BJ (cell line): Measurements from ENCODE around the gene ANAPC7. TPM values are rescaled to one million over a fixed set of nuclear protein-coding genes. Genes with fewer than 3 reads are reported as not detected.
"Not testable (repeated sequence)": the region's sequence is repeated elsewhere in the genome, so short reads cannot be mapped to it uniquely, and the experiment has no call there.

ENCODE experiments used
- CTCF ChIA-PET: fragments of 350-600 bp; formaldehyde crosslinking; extraction: SDS; loops from one replicate; lab custom pipeline; 2021; ENCODE audit warnings: antibody characterized with exemption, inconsistent platforms; lab: Yijun Ruan, JAX
- POLR2A ChIA-PET: fragments of 300-600 bp; sonication (Branson Sonifier 250); formaldehyde crosslinking; extraction: SDS; loops from one replicate; lab custom pipeline; 2021; ENCODE audit warnings: antibody characterized with exemption; lab: Charles Lee
- DNase-seq: peaks from one replicate; pipeline ENCODE4 v3.0.0-alpha.2; 2011; ENCODE audit warnings: low read depth
- H3K27me3 ChIP-seq: 2 replicates; pipeline ENCODE4 v1.6.0; 2011; ENCODE audit warnings: low read length; ENCODE audit not compliant: control insufficient read depth, insufficient read depth
- H3K36me3 ChIP-seq: 2 replicates; pipeline ENCODE4 v1.5.1; 2011; ENCODE audit warnings: low read length; ENCODE audit not compliant: control insufficient read depth, insufficient read depth
- H3K4me3 ChIP-seq: 2 replicates; pipeline ENCODE4 v1.5.1; 2011; ENCODE audit warnings: low read depth, mild to moderate bottlenecking, control low read depth, low read length
- CTCF ChIP-seq: IDR thresholded peaks from 2 replicates; pipeline ENCODE4 v1.5.1; 2011; ENCODE audit warnings: low read depth, mild to moderate bottlenecking, control low read depth, inconsistent platforms, low read length, moderate library complexity; ENCODE audit not compliant: insufficient read depth
- polyA plus RNA-seq: library from polyadenylated mRNA; depleted of rRNA; stranded (reverse); fragments of >200 nt; gene quantifications from 2 replicates; pipeline ENCODE4 v1.2.3, GENCODE V29; 2011

Gene ANAPC7
- polyA plus RNA-seq, 1 experiment, result 32.6 TPM

GRCh38 chr12:110361216-110361615 lies 42.3 kb downstream of the ANAPC7 start:
- TF ChIP-seq CTCF, result no peak
- no peaks in the 10 kb centered on the region for H3K36me3 ChIP-seq
- H3K4me3 ChIP-seq, result no peak overlapping the region
- ChIA-PET CTCF (interaction anchor here (1.3 kb wide), 1 partner anchor 12 kb away, joined by 4 read pairs; no protein-coding TSS in a partner anchor), POLR2A (no interaction called here)
- no peaks in the 10 kb centered on the region for H3K27me3 ChIP-seq
- no peak for DNase-seq

GRCh38 chr12:110358384-110359097 lies 45.0 kb downstream of the ANAPC7 start:
- H3K36me3 ChIP-seq, POLR2A ChIA-PET, H3K4me3 ChIP-seq, H3K27me3 ChIP-seq, DNase-seq: not testable (repeated sequence)
- CTCF ChIA-PET, result interaction anchor here (0.7 to 3.7 kb wide), 10 partner anchors 9 to 494 kb away, joined by 3 to 15 read pairs (median 4); no protein-coding TSS in a partner anchor
- TF ChIP-seq CTCF, result peak; percentile 38

- no peaks in the 10 kb centered on the region for H3K27me3 ChIP-seq
- ChIA-PET POLR2A (no interaction called here), CTCF (no interaction called here)
- peaks cover 6% of the 10 kb centered on the region for H3K36me3 ChIP-seq
- no peak overlapping the region for H3K4me3 ChIP-seq
- DNase-seq, result no peak
- peak; percentile 52 for TF ChIP-seq CTCF
Observed at GRCh38 chr12:110355073-110355472, 48.4 kb downstream of the ANAPC7 start.

GRCh38 chr12:110354172-110354780 lies 49.2 kb downstream of the ANAPC7 start:
- TF ChIP-seq CTCF, result no peak
- CTCF ChIA-PET, result interaction anchor here (1.0 to 1.5 kb wide), 2 partner anchors 11 to 247 kb away, joined by 3 read pairs; no protein-coding TSS in a partner anchor
- POLR2A ChIA-PET, result no interaction called here
- no peak for DNase-seq
- Histone ChIP-seq H3K27me3 (no peaks in the 10 kb centered on the region), H3K4me3 (no peak overlapping the region), H3K36me3 (peaks cover 13% of the 10 kb centered on the region)

GRCh38 chr12:110353211-110353965 lies 50.1 kb downstream of the ANAPC7 start:
- no peak overlapping the region for H3K4me3 ChIP-seq
- ChIA-PET POLR2A (no interaction called here), CTCF (interaction anchor here (0.7 to 1.5 kb wide), 4 partner anchors 12 to 248 kb away, joined by 3 read pairs; no protein-coding TSS in a partner anchor)
- no peak for TF ChIP-seq CTCF
- H3K27me3 ChIP-seq, result no peaks in the 10 kb centered on the region
- H3K36me3 ChIP-seq, result peaks cover 20% of the 10 kb centered on the region
- no peak for DNase-seq
